Loucy (cell line): Measurements from ENCODE around the gene VSIG8.

Experiments
- H2AFZ ChIP-seq: fragments of 200-600 bp; sonication (generic); 2 replicates; pipeline ENCODE4 v1.6.0; 2016; ENCODE audit warnings: antibody characterized with exemption, mild to moderate bottlenecking, low read length, moderate library complexity
- H3F3A ChIP-seq: fragments of 200-600 bp; 2 replicates; pipeline ENCODE4 v1.6.0; 2016; ENCODE audit warnings: antibody characterized with exemption, low read depth, mild to moderate bottlenecking
- H3K27me3 ChIP-seq: fragments of 200-600 bp; sonication (generic); 2 replicates; pipeline ENCODE4 v1.6.1; 2014; ENCODE audit warnings: low read length, mild to moderate bottlenecking; ENCODE audit not compliant: insufficient read depth, poor library complexity, severe bottlenecking
- H3K36me3 ChIP-seq: fragments of 200-600 bp; sonication (generic); 2 replicates; pipeline ENCODE4 v1.6.1; 2016; ENCODE audit warnings: low read length; ENCODE audit not compliant: insufficient read depth
- H3K4me1 ChIP-seq: fragments of 200-600 bp; sonication (generic); 2 replicates; pipeline ENCODE4 v1.5.1; 2014; ENCODE audit warnings: low read length, mild to moderate bottlenecking; ENCODE audit not compliant: insufficient read depth, poor library complexity, severe bottlenecking
- H3K4me2 ChIP-seq: fragments of 200-600 bp; sonication (generic); 2 replicates; pipeline ENCODE4 v1.6.0; 2014; ENCODE audit warnings: antibody characterized with exemption, low read length, low read depth, mild to moderate bottlenecking; ENCODE audit not compliant: poor library complexity, severe bottlenecking
- H3K4me3 ChIP-seq: fragments of 200-600 bp; sonication (generic); 2 replicates; pipeline ENCODE4 v1.5.1; 2014; ENCODE audit warnings: low read length, mild to moderate bottlenecking, mixed read lengths; ENCODE audit not compliant: poor library complexity, severe bottlenecking
- H3K79me2 ChIP-seq: fragments of 200-600 bp; sonication (generic); 2 replicates; pipeline ENCODE4 v1.6.1; 2014; ENCODE audit warnings: low read length; ENCODE audit not compliant: insufficient read depth
- H3K9ac ChIP-seq: fragments of 200-600 bp; sonication (generic); 2 replicates; pipeline ENCODE4 v1.6.0; 2014; ENCODE audit warnings: mild to moderate bottlenecking, low read depth, low read length, moderate library complexity; ENCODE audit not compliant: poor library complexity, severe bottlenecking
- H3K9me2 ChIP-seq: fragments of 200-600 bp; sonication (generic); replicated peaks from 2 replicates; pipeline ENCODE4 v1.6.1; 2016; ENCODE audit warnings: low read depth, low read length, mixed read lengths
- H3K9me3 ChIP-seq: fragments of 200-600 bp; sonication (generic); 2 replicates; pipeline ENCODE4 v1.6.1; 2014; ENCODE audit warnings: mild to moderate bottlenecking, antibody characterized with exemption, low read length, low read depth; ENCODE audit not compliant: insufficient read depth
- H4K20me1 ChIP-seq: fragments of 200-600 bp; sonication (generic); 2 replicates; pipeline ENCODE4 v1.6.0; 2014; ENCODE audit warnings: antibody characterized with exemption, low read length, mild to moderate bottlenecking; ENCODE audit not compliant: insufficient read depth, poor library complexity, severe bottlenecking
- CTCF ChIP-seq: fragments of 200-600 bp; sonication (generic); conservative IDR thresholded peaks from 2 replicates; pipeline ENCODE4 v1.5.1; 2014; ENCODE audit warnings: mild to moderate bottlenecking, antibody characterized with exemption, low read length
- EZH2phosphoT487 ChIP-seq: fragments of 200-600 bp; IDR thresholded peaks from 2 replicates; pipeline ENCODE4 v1.6.1; 2018; ENCODE audit warnings: antibody characterized with exemption, mild to moderate bottlenecking, moderate library complexity, borderline replicate concordance

Gene VSIG8

GRCh38 chr1:159883134-159883533 lies 20.7 kb upstream of the VSIG8 start:
- no peak overlapping the region for H3K4me2 ChIP-seq

GRCh38 chr1:159882527-159882862 lies 20.0 kb upstream of the VSIG8 start:
- TF ChIP-seq CTCF, result no peak
- TF ChIP-seq EZH2phosphoT487, result no peak
- Histone ChIP-seq H3F3A (no peaks in the 10 kb centered on the region; the same call in 1 of the 2 replicates), H3K36me3 (no peaks in the 10 kb centered on the region), H3K9me2 (no peaks in the 10 kb centered on the region), H3K9ac (no peak overlapping the region), H3K27me3 (no peaks in the 10 kb centered on the region), H3K4me3 (no peak overlapping the region), H3K4me1 (peaks cover 19% of the 10 kb centered on the region), H4K20me1 (no peaks in the 10 kb centered on the region), H3K4me2 (no peak overlapping the region), H3K9me3 (no peaks in the 10 kb centered on the region), H2AFZ (no peak overlapping the region), H3K79me2 (no peaks in the 10 kb centered on the region)

More at GRCh38 chr1:159883134-159883533, 20.7 kb upstream of the VSIG8 start:
- TF ChIP-seq CTCF (no peak), EZH2phosphoT487 (no peak)
- no peak overlapping the region for H3K9ac ChIP-seq
- H3K4me3 ChIP-seq, result no peak overlapping the region
- no peaks in the 10 kb centered on the region for H3K79me2 ChIP-seq
- H3K9me2 ChIP-seq, result no peaks in the 10 kb centered on the region
- H4K20me1 ChIP-seq, result no peaks in the 10 kb centered on the region
- no peaks in the 10 kb centered on the region for H3K27me3 ChIP-seq
- H3K36me3 ChIP-seq, result no peaks in the 10 kb centered on the region
- no peaks in the 10 kb centered on the region; the same call in 1 of the 2 replicates for H3F3A ChIP-seq
- no peaks in the 10 kb centered on the region for H3K9me3 ChIP-seq
- peaks cover 18% of the 10 kb centered on the region for H3K4me1 ChIP-seq
- no peak overlapping the region for H2AFZ ChIP-seq

GRCh38 chr1:159881622-159882526 lies 19.4 kb upstream of the VSIG8 start:
- no peaks in the 10 kb centered on the region for H3K36me3 ChIP-seq
- TF ChIP-seq CTCF (no peak), EZH2phosphoT487 (no peak)
- H3K79me2 ChIP-seq, result no peaks in the 10 kb centered on the region
- no peaks in the 10 kb centered on the region; the same call in 1 of the 2 replicates for H3F3A ChIP-seq
- H3K4me2 ChIP-seq, result no peak overlapping the region
- no peak overlapping the region for H3K4me3 ChIP-seq
- H3K4me1 ChIP-seq, result peaks cover 19% of the 10 kb centered on the region
- H4K20me1 ChIP-seq, result no peaks in the 10 kb centered on the region
- no peaks in the 10 kb centered on the region for H3K27me3 ChIP-seq
- H2AFZ ChIP-seq, result no peak overlapping the region
- H3K9ac ChIP-seq, result no peak overlapping the region
- H3K9me3 ChIP-seq, result no peaks in the 10 kb centered on the region
- no peaks in the 10 kb centered on the region for H3K9me2 ChIP-seq
